Measurements from ENCODE around the gene CALHM1.
A peak's percentile ranks its signal among the peaks of the same experiment; 100 is the strongest.
"Not testable (repeated sequence)": the region's sequence is repeated elsewhere in the genome, so short reads cannot be mapped to it uniquely, and the experiment has no call there.

The CALHM1 gene

GRCh38 chr10:103486635-103487409 lies 28.1 kb upstream of the CALHM1 start:
- not testable (repeated sequence) for DNase-seq

GRCh38 chr10:103481974-103482531 lies 23.4 kb upstream of the CALHM1 start:
- DNase-seq, result no peak

- no peak for DNase-seq
These were observed 21.8 kb upstream of the CALHM1 start for GRCh38 chr10:103480521-103480920.

- no peak for DNase-seq
These were observed 20.4 kb upstream of the CALHM1 start, which contains the start of gene CALHM3 for GRCh38 chr10:103479135-103479534. TSS of gene CALHM3 (minus strand) at chr10:103479240. CDS start at chr10:103479032, 208 bp downstream.

- no peak for DNase-seq
These were observed 20.0 kb upstream of the CALHM1 start for GRCh38 chr10:103478671-103479070.

GRCh38 chr10:103476046-103476768 lies 17.5 kb upstream of the CALHM1 start:
- DNase-seq, result no peak

GRCh38 chr10:103475437-103475836 lies 16.7 kb upstream of the CALHM1 start:
- DNase-seq, result no peak

GRCh38 chr10:103474077-103474476 lies 15.4 kb upstream of the CALHM1 start:
- no peak for DNase-seq

- no peak for DNase-seq
These were observed 14.6 kb upstream of the CALHM1 start for GRCh38 chr10:103473261-103473671.

GRCh38 chr10:103472005-103472404 lies 13.3 kb upstream of the CALHM1 start:
- DNase-seq, result no peak

GRCh38 chr10:103470761-103471653 lies 12.3 kb upstream of the CALHM1 start:
- peak; percentile 57 for DNase-seq

GRCh38 chr10:103469201-103469600 lies 10.5 kb upstream of the CALHM1 start:
- DNase-seq, result no peak

- no peak for DNase-seq
These were observed 8.7 kb upstream of the CALHM1 start for GRCh38 chr10:103467406-103467805.

- DNase-seq, result no peak
These were observed 8.0 kb upstream of the CALHM1 start for GRCh38 chr10:103466734-103467133.

- DNase-seq, result no peak
These were observed 6.9 kb upstream of the CALHM1 start for GRCh38 chr10:103465411-103466179.

GRCh38 chr10:103463499-103463898 lies 4.8 kb upstream of the CALHM1 start:
- no peak for DNase-seq

GRCh38 chr10:103459615-103460014 lies 915 bp upstream of the CALHM1 start:
- no peak for DNase-seq

GRCh38 chr10:103457896-103458583 lies 660 bp downstream of the CALHM1 start:
- DNase-seq, result no peak

GRCh38 chr10:103457176-103457712 lies 1.5 kb downstream of the CALHM1 start:
- DNase-seq, result no peak

- DNase-seq, result no peak
These were observed 2.5 kb downstream of the CALHM1 start for GRCh38 chr10:103456074-103456660.

- no peak for DNase-seq
These were observed 3.5 kb downstream of the CALHM1 start for GRCh38 chr10:103455235-103455634.
